SK-N-SH treated with all-trans-retinoic acid at 6 μM for 48 hours (cell line): ENCODE measurements around the gene PLAGL1.

Experiments used
- CREB5 ChIP-seq: fragments of 250-450 bp; sonication (Bioruptor Pico); IDR thresholded peaks from 2 replicates; pipeline ENCODE4 v1.5.1; 2020; ENCODE audit warnings: low read depth, mild to moderate bottlenecking, moderate library complexity
- CSRNP3 ChIP-seq: fragments of 250-450 bp; sonication (Bioruptor Pico); IDR thresholded peaks from 2 replicates; pipeline ENCODE4 v1.5.1; 2021; ENCODE audit warnings: mild to moderate bottlenecking, moderate library complexity
- ESRRG ChIP-seq: fragments of 250-450 bp; sonication (Bioruptor Pico); IDR thresholded peaks from 2 replicates; pipeline ENCODE4 v1.6.1; 2021; ENCODE audit warnings: mild to moderate bottlenecking
- PATZ1 ChIP-seq: fragments of 250-450 bp; sonication (Bioruptor Pico); IDR thresholded peaks from 2 replicates; pipeline ENCODE4 v1.8.0; 2020; ENCODE audit warnings: mild to moderate bottlenecking, moderate library complexity, borderline replicate concordance
- TOX ChIP-seq: fragments of 250-450 bp; sonication (Bioruptor Pico); IDR thresholded peaks from 2 replicates; pipeline ENCODE4 v1.8.0; 2021; ENCODE audit warnings: mild to moderate bottlenecking, moderate library complexity, borderline replicate concordance
- ZC3H10 ChIP-seq: fragments of 250-450 bp; sonication (Bioruptor Pico); IDR thresholded peaks from 2 replicates; pipeline ENCODE4 v1.5.1; 2021; ENCODE audit warnings: mild to moderate bottlenecking, moderate library complexity

GRCh38 chr6:143966312-143966711 lies 41.7 kb downstream of the PLAGL1 start:
- TF ChIP-seq CREB5 (CRISPR knock-in tag): no peak
- no peak for TF ChIP-seq TOX (CRISPR knock-in tag)
- TF ChIP-seq PATZ1 (CRISPR knock-in tag): no peak
- TF ChIP-seq CSRNP3 (CRISPR knock-in tag): no peak
- no peak for TF ChIP-seq ESRRG (CRISPR knock-in tag)
- TF ChIP-seq ZC3H10 (CRISPR knock-in tag): no peak
